Measurements from ENCODE around the gene FLYWCH1.

FLYWCH1 gene

DNA sequence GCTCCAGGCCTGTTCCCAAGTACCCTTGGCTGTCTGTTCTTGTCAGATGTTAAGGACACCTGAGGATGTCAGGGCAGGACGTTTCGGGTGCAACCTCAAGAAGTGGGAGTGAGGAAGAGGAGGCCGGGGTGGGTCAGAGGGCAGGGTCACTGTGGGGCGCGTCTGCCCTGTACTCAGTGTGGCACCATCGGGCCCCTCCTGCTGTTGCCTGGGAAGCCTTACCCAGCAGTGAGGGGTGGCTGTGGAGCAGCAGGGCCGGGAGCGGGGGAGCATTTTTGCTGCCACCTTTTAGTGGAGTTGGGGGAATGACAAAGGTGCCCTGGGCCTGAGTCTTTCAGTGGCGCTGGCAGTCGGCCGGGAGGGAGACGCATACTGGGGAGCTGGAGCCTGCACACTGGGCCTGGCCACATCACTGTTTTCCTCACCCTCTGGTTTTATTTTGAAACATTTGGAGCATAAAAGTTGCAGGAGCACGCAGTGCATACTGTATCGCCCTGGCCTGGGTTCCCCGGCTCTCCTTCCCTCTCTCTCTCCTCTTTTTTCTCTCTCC, 11.1 kb upstream of the FLYWCH1 start:
- DNase-seq = no peak

DNA sequence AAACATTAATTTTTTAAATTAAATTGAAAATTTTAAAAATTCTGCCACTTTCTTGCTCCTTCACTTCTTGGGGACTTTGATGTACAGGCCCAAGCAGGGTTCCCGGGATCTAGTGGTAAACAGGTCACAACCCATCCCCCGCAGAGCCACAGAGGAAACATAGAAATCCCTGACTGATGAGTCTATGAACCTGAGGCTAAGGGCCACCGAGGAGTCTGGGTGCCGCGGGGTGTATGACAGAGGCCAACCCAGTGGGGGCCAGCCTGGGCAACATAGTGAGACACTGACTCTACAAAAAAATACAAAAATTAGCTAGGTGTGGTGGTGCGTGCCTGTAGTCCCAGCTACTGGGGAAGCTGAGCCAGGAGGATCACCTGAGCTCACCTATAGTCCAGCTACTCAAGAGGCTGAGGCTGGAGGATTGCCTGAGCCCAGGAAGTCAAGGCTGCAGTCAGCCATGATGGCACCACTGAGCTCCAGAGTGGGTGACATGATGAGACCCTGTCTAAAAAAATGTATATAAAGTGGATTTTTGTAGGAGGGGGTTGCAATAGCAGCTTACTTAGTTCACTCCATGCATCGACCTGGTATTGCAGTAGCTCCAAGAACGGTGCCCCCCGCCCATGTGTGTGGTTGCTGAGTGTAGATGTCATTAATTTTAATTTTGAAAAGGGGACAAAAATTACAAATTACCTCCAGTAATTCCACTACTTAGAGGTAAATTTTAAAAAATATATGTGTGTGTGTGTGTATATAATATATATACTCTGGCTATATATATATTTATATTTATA, 9.2 kb upstream of the FLYWCH1 start:
- DNase-seq = no peak

DNA sequence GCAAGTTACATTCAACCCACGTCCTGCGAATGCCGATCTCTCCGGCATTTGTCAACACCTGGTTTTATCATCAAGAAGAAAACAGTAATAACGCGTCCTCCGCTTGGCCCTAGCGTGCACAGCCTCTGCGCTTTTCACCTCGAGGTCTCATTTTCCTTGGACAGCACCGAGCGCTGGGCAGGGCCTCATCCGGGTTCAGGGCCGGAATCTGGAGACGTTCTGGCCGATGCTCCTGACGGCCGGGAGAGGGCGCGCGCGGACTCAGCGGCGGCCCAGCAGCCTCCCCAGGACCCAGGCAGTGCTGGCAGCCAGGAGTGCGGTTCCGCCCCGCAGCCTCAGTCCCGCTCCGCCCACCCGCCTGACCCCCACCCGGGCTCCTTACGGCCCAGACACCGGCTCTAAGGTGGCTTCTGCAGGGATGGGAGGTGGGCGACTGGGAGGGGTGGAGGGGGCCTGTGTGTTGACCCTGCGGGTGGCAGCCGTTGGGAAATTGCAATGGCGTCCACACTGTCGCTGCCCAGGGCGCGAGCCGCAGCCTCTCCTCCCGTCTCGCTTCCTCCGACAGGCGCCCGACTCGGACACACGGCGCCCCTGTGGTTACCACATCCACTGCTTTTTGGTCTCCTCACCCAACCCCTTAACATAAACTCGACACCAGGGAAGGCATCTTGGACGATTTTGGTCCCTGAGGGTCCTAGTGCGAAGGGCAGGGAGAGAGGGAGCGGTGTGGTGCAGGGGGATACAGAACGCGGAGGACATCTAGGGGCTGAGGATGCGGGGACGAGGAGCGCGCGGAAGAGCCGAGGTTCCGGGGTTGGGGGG, 7.4 kb upstream of the FLYWCH1 start:
- peak; percentile 84 for DNase-seq

DNA sequence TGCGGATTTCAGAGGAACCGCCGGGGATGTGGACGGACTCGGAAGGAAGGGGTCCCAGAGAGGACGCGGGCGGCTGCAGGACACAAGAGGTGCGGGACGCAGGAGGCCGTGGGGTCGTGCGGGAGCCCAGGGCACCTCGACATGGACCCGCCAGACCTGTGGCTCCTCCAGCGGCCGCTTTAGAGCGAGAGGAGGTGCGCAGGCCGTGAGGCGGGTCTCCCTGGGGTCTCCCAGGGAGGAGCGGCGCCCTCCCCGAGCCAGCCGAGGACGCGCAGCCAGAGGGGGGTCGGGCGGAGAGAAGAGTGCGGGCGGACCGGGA, 6.8 kb upstream of the FLYWCH1 start:
- DNase-seq = no peak

DNA sequence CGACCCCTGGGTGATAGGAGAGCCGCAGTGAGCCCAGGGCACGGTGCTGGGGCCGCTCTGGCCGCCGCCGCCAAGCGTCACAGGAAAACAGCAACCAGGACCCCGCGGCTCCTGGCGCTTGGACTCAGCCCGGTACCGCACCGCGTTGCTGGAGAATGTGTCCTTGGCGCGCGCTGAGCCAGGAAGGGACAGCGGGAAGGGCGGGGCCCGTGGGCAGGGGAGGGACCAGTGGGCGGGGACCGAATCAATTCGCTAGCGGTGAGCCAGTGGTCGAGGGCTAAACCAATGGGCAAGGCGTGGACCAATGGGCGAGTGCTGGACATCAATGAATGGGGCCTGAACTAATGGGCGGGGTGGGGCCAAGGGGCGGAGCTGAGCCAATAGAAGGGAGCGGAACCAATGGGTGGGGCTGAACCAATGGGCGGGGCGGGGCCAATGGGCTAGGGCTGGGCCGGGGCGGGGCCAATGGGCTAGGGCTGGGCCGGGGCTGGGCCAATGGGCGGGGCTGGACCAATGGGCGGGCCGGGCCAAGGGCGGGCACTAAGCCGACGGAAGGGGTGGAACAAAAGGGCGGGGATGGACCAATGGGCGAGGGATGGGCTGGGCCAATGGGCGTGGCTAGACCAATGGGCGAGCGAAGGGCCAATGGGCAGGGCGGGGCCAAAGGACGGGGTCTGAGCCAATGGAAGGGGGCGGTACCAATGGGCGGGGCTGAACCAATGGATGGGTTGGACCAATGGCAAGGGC, 6.3 kb upstream of the FLYWCH1 start:
- DNase-seq = peak; percentile 99

DNA sequence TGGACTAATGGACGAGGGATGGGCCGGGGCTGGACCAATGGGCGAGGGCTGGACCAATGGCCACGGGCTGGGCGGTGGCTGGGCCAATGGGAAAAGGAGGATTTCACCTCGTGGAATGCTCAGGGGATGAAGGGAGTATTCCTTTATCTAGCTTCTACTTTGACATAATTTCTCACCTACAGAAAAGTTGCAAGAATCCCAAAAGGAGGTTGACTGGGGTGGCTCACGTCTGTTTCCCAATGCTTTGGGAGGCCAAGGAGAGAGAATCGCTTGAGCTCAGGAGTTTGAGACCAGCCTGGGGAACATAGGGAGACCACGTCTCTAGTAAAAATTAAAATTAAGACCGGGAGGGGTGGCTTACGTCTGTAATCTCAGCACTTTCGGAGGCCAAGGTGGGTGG, 5.7 kb upstream of the FLYWCH1 start:
- no peak for DNase-seq

DNA sequence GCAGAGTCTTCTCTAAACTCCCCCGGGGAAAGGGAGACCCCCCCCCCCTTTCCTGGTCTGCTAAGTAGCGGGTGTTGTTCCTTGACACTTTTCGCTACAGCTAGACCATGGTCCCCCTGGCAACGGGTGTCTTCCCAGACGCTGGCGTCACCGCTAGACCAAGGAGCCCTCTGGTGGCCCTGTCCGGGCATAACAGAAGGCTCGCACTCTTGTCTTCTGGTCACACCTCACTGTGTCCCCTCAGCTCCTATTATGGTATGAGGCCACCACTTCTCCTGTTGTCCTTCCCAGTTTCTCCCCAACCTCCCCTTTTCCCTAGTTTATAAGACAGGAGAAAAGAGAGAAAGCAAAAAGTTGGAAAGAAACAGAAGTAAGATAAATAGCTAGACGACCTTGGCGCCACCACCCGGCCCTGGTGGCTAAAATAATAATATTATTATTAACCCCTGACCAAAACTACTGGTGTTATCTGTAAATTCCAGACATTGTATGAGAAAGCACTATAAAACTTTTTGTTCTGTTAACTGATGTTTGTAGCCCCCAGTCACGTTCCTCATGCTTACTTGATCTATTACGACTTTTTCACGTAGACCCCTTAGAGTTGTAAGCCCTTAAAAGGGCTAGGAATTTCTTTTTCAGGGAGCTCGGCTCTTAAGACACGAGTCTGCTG, 4.5 kb upstream of the FLYWCH1 start:
- peak; percentile 62 for DNase-seq

DNA sequence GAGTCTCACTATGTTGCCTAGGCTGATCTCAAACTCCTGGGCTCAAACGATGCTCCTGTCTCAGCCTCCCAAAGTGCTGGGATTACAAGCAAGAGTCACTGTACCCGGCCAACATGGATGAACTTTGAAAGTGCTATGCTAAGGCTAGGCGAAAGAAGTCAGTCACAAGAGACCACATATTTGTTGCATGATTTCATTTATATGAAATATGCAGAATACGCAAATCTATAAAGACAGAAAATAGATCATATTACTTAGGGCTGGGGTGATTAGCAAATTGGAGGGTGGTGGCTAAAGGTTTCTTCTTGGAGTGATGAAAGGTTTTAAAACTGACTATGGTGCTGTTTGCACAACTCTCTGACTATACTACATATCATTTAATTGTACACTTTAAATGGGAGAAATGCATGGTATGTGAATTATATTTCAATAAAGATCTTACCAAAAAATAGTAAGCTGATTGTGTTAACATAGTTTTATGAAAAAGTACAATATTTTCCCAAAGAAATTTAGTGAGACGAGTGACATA, 1.2 kb upstream of the FLYWCH1 start:
- DNase-seq = no peak

DNA sequence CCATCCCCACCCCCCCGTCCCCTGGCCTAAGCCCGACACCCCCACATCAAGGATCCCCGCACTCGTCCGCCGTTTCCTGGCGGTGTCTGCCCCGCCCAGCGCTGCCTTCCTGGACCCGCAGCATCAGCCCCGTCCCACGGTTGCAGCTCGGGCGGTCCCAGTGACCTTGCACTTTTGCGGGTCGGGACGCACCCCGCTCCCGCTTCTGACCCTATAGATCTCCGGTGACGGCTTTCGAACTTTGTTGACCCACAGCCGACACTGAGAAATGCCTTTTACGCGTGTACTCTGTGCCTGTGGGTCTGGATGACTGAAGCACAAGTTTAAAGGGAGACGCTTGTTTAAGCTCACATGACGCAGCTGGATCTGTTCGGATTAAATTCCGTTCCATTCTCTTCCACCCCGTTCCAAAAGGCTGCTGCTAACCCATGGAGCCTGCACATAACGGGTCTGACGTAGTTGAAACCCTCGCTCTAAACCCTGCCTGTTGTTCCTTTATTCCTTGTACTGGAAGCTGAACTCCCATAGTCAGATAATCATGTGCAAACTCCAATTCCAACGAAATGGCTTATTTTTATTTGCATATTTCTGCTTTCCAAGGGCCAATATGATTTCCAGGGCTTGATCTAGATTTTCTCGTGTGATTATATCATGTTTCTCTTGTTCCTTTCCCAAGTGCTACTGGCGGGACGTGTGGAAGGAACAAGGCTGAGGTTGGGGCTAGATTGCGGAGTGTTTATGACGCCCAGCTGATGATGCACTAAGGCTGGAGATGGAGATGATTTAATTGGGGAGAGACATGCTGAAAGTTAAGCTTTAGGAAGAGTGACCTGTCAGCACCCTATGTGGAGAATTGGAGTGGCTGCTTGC, 834 bp downstream of the FLYWCH1 start:
- DNase-seq = peak; percentile 40

DNA sequence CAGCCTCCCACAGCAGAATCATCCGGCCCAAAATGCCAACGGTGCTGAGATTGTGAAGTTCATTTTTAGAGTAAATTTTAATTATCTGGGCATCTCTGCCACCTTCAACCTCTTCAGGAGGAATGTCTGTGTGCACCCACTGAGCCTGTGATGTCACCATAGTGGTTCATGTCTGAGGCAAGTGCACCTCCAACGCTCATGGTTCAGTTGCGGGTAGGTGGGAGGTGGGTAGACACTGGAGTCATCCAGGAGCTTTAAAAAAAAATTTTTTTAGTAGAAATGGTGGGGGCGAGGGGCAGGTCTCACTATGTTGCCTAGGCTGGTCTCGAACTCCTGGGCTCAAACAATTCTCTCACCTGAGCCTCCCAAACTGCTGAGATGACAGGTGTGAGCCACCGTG, 1.9 kb downstream of the FLYWCH1 start:
- peak; percentile 18 for DNase-seq

DNA sequence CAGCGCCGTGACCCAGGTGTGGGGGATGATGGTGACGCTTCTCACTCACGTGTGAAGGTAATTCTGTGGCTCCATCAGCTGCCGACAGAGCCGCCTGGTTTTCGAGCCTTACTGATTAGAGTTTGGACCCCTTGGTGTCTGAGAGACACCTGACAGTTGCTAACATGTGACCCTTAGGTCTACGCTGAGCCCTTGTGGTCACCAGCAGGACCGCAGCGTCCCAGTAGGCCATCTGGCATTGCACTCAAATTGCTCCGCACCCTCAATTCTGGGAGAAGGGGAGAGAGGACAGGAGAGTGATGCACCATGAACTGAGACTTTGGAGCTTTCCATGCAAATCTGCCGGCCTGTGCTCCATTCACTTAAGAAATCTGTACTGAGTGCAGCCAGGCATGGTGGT, 2.5 kb downstream of the FLYWCH1 start:
- DNase-seq = no peak

DNA sequence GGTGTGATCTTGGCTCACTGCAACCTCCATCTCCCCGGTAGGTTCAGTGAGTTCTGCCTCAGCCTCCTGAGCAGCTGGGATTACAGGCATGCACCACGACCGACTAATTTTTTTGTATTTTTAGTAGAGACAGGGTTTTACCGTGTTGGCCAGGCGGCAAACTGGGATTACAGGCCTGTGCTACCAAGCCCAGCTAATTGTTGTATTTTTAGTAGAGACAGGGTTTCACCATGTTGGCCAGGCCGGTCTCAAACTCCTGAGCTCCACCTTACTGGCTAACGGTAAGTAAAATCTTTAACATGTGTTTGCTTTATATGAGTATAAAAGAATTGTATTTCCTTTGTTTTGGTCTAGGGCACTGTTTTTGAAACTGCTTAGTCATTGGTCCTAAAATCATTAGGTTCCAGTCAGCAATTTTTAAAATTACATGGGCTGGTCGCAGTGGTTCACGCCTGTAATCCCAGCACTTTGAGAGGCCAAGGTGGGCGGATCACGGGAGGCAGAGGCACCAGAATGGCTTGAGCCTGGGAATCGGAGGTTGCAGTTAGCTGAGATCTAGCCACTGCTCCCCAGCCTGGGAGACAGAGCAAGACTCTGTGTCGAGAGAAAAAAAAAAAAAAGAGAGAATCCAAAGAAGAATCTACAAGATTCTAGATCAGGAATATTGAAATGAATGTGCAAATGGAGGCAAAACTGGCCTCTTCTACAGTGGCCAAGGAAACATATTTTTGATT, 3.6 kb downstream of the FLYWCH1 start:
- DNase-seq = no peak

DNA sequence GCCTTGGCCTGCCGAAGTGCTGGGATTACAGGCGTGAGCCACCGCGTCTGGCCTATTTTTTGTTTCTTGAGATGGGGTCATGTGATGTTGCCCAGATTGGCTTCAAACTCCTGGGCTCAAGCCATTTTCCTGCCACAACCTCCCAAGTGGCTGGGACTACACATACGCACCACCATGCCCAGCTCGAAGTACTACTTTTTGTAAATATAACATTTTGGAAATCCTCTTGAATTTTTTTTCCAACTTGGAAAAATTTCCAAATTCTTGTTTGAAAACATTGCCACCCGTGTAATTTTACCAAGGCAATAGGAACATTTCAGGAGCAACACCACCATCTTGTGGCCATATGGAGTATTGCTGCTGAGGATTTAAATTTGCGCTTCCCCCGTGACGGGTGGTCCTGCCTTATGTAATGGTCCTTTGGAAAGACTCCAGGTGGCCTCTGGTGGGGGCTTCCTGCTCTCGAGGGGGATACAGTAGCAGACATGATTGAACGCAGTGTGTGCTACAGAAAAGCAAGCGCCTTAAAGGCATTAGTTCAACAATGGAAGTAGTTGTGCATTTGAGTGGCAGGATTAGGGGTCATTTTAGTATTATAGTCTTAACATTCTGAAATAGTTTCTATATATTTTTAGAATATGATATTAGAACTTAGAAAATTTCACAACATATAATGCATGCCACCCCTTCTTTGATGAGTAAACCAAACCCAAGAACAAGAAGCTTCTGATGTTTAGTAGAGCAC, 8.0 kb downstream of the FLYWCH1 start:
- DNase-seq = peak; percentile 63

DNA sequence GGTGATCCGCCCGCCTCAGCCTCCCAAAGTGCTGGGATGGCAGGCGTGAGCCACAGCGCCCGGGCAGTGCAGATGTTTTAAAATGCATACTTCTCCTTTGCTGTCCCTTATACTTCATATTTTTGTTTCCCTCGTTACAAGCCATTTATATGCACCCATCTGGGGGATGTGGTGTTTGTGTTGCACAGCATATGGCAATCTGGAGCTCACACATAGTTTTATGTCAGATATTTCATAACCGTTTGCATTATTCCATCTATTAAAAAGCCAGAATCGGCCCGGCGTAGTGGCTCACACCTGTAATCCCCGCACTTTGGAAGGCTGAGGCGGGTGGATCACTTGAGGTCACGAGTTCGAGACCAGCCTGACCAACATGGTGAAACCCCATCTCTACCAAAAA, 11.8 kb downstream of the FLYWCH1 start:
- DNase-seq = no peak

DNA sequence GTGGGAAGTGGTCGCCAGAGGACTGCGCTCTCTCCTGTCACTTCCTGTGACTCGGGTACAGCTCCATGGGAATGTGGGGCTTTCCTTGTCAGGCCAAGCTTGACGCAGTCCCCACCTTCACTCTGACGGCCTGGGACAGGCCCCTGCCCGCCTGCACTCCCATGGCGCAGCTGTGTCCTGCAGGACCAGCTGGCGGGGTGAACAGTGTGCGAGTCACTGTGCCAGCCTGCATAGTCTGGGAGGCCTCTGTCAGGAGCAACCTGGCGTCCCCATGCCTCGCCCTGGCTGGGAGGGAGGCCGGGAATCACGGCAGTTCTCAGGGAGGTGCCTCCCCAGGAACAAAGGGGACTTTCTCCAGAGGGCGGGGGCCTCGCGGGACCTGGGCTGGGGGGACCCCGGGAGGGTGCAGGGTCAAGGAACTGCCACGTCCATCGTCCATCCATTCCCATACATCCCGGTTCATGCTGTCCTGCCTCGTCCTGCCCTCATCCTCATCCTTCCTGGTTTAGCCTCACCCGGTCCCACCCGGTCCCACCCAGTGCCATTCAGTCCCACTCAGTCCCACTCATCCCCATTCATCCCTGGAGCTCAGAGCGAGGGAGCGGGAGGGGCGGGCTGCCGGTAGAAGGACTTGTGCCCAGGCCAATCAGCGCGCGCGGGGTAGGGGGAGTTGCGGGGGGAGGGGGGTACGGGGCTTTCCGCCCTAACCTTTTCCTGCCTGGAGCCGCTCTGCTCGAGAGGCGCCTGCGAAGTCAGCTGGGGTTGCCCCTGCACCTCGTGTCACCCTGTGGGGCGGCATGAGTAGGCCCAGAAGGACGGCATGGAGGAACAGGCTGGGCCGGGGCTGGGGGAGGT, 13.4 kb downstream of the FLYWCH1 start:
- no peak for DNase-seq

DNA sequence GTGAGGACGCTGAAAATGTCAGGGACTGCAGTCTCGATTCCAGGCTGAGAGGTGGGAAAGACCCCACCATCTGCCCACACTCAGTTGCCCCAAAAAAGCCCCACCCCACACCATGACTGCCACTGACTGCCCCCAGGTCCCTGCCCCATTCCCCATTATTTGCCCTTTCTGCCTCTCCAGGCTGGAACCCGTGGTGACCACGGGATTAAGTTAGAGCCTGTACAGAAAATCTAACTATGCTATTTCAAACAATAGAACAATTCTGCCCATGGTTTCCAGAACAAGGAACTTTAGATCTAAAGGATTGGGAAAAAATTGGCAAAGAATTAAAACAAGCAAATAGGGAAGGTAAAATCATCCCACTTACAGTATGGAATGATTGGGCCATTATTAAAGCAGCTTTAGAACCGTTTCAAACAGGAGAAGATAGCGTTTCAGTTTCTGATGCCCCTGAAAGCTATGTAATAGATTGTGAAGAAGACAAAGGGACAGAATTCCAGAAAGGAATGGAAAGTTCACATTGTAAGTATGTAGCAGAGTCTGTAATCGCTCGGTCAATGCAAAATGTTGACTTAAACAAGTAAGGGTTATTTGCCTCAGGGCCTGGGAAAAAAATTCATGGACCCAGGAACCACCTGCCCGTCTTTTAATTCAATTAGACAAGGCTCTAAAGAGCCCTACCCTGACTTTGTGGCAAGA, 14.4 kb downstream of the FLYWCH1 start:
- no peak for DNase-seq

DNA sequence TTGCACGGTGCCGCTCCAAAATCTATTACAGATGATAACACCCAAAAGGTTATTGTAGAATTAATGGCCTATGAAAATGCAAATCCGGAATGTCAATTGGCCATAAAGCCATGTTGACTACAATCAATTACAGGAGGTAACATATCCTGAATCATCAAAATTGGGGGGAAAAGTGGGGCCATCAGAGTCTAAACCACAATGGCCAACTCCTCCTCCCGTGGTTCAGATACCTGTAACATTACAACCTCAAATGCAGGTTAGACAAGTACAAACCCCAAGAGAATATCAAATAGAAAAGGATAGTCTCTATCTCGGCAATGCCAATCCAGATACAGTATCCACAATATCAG, 14.9 kb downstream of the FLYWCH1 start:
- DNase-seq = no peak

DNA sequence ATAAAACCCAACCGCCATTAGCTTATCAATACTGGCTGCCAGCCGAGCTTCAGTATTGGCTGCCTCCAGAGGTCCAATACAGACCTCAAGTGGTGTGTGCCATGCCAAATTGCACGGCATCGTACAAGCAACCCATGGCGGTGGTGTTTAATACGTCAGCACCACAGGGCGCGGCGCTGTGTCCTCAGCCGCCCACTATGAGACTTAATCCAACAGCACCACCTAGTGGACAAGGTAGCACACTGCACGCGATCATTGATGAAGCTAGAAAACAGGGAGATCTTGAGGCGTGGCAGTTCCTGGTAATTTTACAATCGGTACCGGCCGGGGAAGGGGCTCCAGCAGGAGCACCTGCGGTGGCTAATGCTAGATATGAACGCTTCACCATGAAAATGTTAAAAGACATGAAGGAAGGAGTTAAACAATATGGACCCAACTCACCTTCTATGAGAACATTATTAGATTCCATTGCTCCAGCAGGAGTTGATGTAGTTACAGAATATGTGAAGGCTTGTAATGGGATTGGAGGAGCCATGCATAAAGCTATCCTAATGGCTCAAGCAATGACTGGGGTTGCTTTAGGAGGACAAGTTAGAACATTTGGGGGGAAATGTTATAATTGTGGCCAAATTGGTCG, 15.4 kb downstream of the FLYWCH1 start:
- DNase-seq = peak; percentile 92

Data from activated CD4-positive, alpha-beta T cell treated with anti-CD3 and anti-CD28 coated beads for 48 hours (primary cell).